Endodermal cell (in vitro differentiated cells): Measurements from ENCODE around the gene ASPHD1. TPM values are rescaled to one million over a fixed set of nuclear protein-coding genes. Genes with fewer than 3 reads are reported as not detected.
"Not testable (repeated sequence)": the region's sequence is repeated elsewhere in the genome, so short reads cannot be mapped to it uniquely, and the experiment has no call there.

Experiments used
- DNase-seq: peaks from one replicate; pipeline ENCODE4 v3.0.0-alpha.2; 2017
- H3K27ac ChIP-seq: 2 replicates; pipeline ENCODE4 v1.5.1; 2013; ENCODE audit warnings: mild to moderate bottlenecking, low read depth, low read length, moderate library complexity
- H3K27me3 ChIP-seq: 2 replicates; pipeline ENCODE4 v1.6.1; 2013; ENCODE audit warnings: mild to moderate bottlenecking, low read length, moderate library complexity; ENCODE audit not compliant: insufficient read depth, control insufficient read depth, poor library complexity, severe bottlenecking
- H3K36me3 ChIP-seq: 2 replicates; pipeline ENCODE4 v1.7.0; 2013; ENCODE audit warnings: mild to moderate bottlenecking, low read length, moderate library complexity; ENCODE audit not compliant: control insufficient read depth, insufficient read depth
- H3K4me1 ChIP-seq: one replicate; pipeline ENCODE4 v1.7.0; 2013; ENCODE audit warnings: low read length; ENCODE audit not compliant: control insufficient read depth, insufficient read depth
- H3K4me3 ChIP-seq: 2 replicates; pipeline ENCODE4 v1.5.1; 2013; ENCODE audit warnings: mild to moderate bottlenecking, low read length, moderate library complexity
- H3K9ac ChIP-seq: 2 replicates; pipeline ENCODE4 v1.6.1; 2013; ENCODE audit warnings: mild to moderate bottlenecking, low read length, moderate library complexity; ENCODE audit not compliant: poor library complexity, severe bottlenecking; ENCODE audit errors: extremely low read depth
- H3K9me3 ChIP-seq: 2 replicates; pipeline ENCODE4 v1.6.1; 2013; ENCODE audit warnings: mild to moderate bottlenecking, low read length, moderate library complexity; ENCODE audit not compliant: control insufficient read depth
- H3K27ac Mint-ChIP-seq: 2 replicates; pipeline ENCODE4 v1.8.0; 2020; ENCODE audit warnings: mixed read lengths
- H3K27me3 Mint-ChIP-seq: 2 replicates; pipeline ENCODE4 v1.8.0; 2021; ENCODE audit warnings: mild to moderate bottlenecking, mixed read lengths; ENCODE audit not compliant: insufficient read depth
- H3K36me3 Mint-ChIP-seq: 2 replicates; pipeline ENCODE4 v1.8.0; 2020; ENCODE audit warnings: low read depth, mixed read lengths
- H3K4me1 Mint-ChIP-seq: 2 replicates; pipeline ENCODE4 v1.8.0; 2020; ENCODE audit warnings: mixed read lengths
- H3K4me3 Mint-ChIP-seq: 2 replicates; pipeline ENCODE4 v1.8.0; 2020; ENCODE audit warnings: mild to moderate bottlenecking, moderate library complexity, mixed read lengths
- H3K9me3 Mint-ChIP-seq: 2 replicates; pipeline ENCODE4 v1.8.0; 2020; ENCODE audit warnings: mild to moderate bottlenecking, mixed read lengths
- CTCF ChIP-seq: fragments of 200-600 bp; sonication (generic); conservative IDR thresholded peaks from 2 replicates; pipeline ENCODE4 v1.5.0; 2021; ENCODE audit warnings: antibody characterized with exemption, mild to moderate bottlenecking
- WGBS, 2 experiments: methylation state at CpG; one replicate each; pipeline versions ENCODE4 v1.1.5 to v1.1.7; 2013; ENCODE audit warnings: missing lambda C conversion rate in 2 of 2, mixed read lengths in 1 of 2; ENCODE audit not compliant: insufficient coverage in 1 of 2, insufficient read length in 1 of 2; 5-methylcytosine and 5-hydroxymethylcytosine counted together
- total RNA-seq, 2 donors: library from RNA; stranded (reverse); fragmentation: NEBNext Ultra II Directional in 1 of 2; extraction: Animal tissue kit (Norgen Biotek cat#: 25700) in 1 of 2; gene quantifications; 2 replicates in 1 of 2; 3 replicates in 1 of 2; pipeline ENCODE4 v1.2.1, GENCODE V29; 2021

ASPHD1 gene
- total RNA-seq, 2 donors from 2014 or later: 6.1 to 8.7 TPM

GRCh38 chr16:29881050-29881449 is 19.2 kb upstream of the ASPHD1 start:
- H3K9ac ChIP-seq: no peak overlapping the region
- no peak overlapping the region for H3K4me3 ChIP-seq
- no peak for DNase-seq
- Mint-ChIP-seq H3K27me3 (peaks cover 16% of the 10 kb centered on the region), H3K9me3 (peaks cover 2% of the 10 kb centered on the region), H3K4me3 (no peak overlapping the region), H3K4me1 (peaks cover 3% of the 10 kb centered on the region), H3K27ac (no peak overlapping the region), H3K36me3 (peaks cover 37% of the 10 kb centered on the region)
- TF ChIP-seq CTCF: no peak
- WGBS, 2 experiments: 93 to 100% methylated on average over 1 to 3 of the region's 3 CpGs
- H3K36me3 ChIP-seq: peaks cover 7% of the 10 kb centered on the region
- no peaks in the 10 kb centered on the region for H3K9me3 ChIP-seq
- H3K4me1 ChIP-seq: no peaks in the 10 kb centered on the region
- peaks cover 6% of the 10 kb centered on the region for H3K27me3 ChIP-seq
- no peak overlapping the region for H3K27ac ChIP-seq

GRCh38 chr16:29883987-29884386 is 16.3 kb upstream of the ASPHD1 start:
- Histone ChIP-seq H3K4me3 (no peak overlapping the region), H3K27ac (no peak overlapping the region), H3K9me3 (no peaks in the 10 kb centered on the region), H3K9ac (no peak overlapping the region), H3K36me3 (peaks cover 7% of the 10 kb centered on the region), H3K27me3 (no peaks in the 10 kb centered on the region), H3K4me1 (no peaks in the 10 kb centered on the region)
- no peak for TF ChIP-seq CTCF
- peaks cover 33% of the 10 kb centered on the region for H3K36me3 Mint-ChIP-seq
- H3K4me3 Mint-ChIP-seq: no peak overlapping the region
- H3K9me3 Mint-ChIP-seq: no peaks in the 10 kb centered on the region
- no peak overlapping the region for H3K27ac Mint-ChIP-seq
- H3K4me1 Mint-ChIP-seq: no peaks in the 10 kb centered on the region
- 90 to 92% methylated on average over 5 to 6 of the region's 6 CpGs for WGBS, 2 experiments
- no peaks in the 10 kb centered on the region for H3K27me3 Mint-ChIP-seq
- DNase-seq: no peak

GRCh38 chr16:29889372-29889771 is 10.9 kb upstream of the ASPHD1 start:
- not testable (repeated sequence) for H3K27me3 ChIP-seq, H3K27ac ChIP-seq, H3K9ac ChIP-seq, H3K4me1 ChIP-seq, H3K27ac Mint-ChIP-seq, H3K4me3 Mint-ChIP-seq, H3K27me3 Mint-ChIP-seq, H3K9me3 Mint-ChIP-seq, H3K9me3 ChIP-seq, H3K4me1 Mint-ChIP-seq, H3K4me3 ChIP-seq, DNase-seq
- H3K36me3 ChIP-seq: peaks cover 12% of the 10 kb centered on the region
- 88% methylated on average over 3 of the region's 3 CpGs; no CpG with 5 or more reads in 1 of the 2 experiments for WGBS, 2 experiments
- H3K36me3 Mint-ChIP-seq: peaks cover 20% of the 10 kb centered on the region
